AG09309 (cell line): ENCODE results near the gene TAS2R10.

Experiments
- DNase-seq: peaks from one replicate; pipeline ENCODE4 v3.0.0-alpha.2; 2010; ENCODE audit warnings: low read depth
- H3K4me3 ChIP-seq: 2 replicates; pipeline ENCODE4 v1.5.1; 2011; ENCODE audit warnings: mild to moderate bottlenecking, low read depth, low read length, moderate library complexity; ENCODE audit not compliant: control insufficient read depth
- TF ChIP-seq, protein P1 (sequence below): IDR thresholded peaks from 2 replicates; pipeline ENCODE4 v1.5.1; 2011; ENCODE audit warnings: mild to moderate bottlenecking, low read depth, low read length, inconsistent platforms; ENCODE audit not compliant: insufficient read depth, control insufficient read depth; ENCODE audit errors: missing control alignments

The TAS2R10 gene

GRCh38 chr12:10853776-10854175 lies 27.6 kb upstream of the TAS2R10 start:
- DNase-seq, result no peak
- TF ChIP-seq, protein P1, sequence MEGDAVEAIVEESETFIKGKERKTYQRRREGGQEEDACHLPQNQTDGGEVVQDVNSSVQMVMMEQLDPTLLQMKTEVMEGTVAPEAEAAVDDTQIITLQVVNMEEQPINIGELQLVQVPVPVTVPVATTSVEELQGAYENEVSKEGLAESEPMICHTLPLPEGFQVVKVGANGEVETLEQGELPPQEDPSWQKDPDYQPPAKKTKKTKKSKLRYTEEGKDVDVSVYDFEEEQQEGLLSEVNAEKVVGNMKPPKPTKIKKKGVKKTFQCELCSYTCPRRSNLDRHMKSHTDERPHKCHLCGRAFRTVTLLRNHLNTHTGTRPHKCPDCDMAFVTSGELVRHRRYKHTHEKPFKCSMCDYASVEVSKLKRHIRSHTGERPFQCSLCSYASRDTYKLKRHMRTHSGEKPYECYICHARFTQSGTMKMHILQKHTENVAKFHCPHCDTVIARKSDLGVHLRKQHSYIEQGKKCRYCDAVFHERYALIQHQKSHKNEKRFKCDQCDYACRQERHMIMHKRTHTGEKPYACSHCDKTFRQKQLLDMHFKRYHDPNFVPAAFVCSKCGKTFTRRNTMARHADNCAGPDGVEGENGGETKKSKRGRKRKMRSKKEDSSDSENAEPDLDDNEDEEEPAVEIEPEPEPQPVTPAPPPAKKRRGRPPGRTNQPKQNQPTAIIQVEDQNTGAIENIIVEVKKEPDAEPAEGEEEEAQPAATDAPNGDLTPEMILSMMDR, result no peak
- H3K4me3 ChIP-seq, result no peak overlapping the region

DNA sequence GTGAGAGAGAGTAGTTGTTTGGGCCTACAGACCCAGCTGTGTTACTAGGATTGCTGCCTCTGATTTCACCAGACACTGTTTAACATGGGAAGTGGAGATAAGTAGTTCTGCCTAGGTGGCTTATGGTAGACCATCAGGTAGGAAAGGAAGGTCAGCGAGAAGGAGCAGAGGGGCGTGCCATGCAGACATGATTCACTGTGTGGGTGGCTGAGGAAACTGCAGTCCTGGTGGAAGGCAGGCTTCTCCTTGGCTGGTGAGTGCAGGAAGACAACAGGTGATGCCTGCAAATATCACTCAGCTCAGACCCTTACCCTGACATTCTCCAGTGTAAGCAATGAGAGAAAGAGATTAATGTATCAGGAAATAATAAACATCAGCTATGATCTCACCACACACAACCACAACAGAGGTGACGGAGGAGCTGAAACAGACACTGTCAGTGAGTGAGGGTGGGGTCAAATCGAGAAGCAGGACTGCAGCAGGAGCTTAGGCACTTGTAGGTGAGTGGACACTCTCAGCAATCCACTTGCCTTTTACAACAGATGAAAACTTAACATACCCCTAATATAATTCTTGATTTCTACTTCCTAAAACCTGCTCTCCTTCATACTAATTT lies 25.2 kb upstream of the TAS2R10 start:
- TF ChIP-seq, protein P1, result no peak
- no peak overlapping the region for H3K4me3 ChIP-seq
- no peak for DNase-seq

DNA sequence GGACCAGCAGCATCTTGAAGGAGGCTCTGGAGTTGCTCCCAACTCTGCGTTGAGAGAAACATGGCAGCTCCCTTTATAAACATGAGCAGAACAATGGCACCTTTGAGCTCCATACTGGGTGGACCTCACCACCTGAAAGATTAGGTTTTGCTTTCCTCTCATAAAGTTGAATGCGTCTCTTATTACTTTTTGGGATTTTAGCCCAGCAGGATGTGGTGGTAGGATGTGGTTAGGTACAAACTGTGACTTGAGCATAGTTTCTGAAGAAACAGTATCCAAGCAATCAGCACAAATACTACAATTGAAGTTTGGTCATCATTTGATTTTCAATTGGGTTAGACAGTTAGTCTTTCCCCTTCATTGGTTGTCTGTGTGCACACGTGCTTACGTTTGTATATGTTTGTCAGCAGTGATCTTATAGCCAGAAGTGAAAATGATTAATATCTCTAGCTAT lies 23.3 kb upstream of the TAS2R10 start, which contains the start of gene PRR4:
PRR4 (minus strand) TSS at position 51 of the 454 bp plus-strand sequence; CDS start at position 13, 38 bp downstream.
- TF ChIP-seq, protein P1, result no peak
- H3K4me3 ChIP-seq, result no peak within 1 kb of the TSS
- no peak for DNase-seq

- DNase-seq, result no peak
- TF ChIP-seq, protein P1, result no peak
- H3K4me3 ChIP-seq, result no peak overlapping the region
These were observed 21.6 kb upstream of the TAS2R10 start for GRCh38 chr12:10847744-10848143.

DNA sequence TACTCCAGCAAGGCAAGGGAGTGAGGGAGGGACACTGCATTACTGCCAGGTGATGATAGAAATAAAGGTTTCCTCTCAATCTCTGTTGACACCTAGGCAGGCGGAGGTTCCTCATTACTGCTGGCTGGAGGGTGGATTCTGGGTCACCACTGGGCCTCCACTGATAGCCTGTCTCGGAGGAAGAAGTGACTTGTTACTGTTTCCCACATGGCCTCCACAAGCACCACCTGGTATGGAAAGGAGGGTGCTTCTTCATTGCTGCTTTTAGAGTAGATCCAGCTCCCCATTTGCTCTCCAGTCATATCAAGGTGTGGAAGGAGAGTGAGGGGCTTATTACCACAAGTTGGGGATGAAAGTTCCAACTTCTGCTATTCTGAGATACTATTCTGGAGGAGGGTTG lies 16.7 kb upstream of the TAS2R10 start:
- TF ChIP-seq, protein P1, result no peak
- no peak overlapping the region for H3K4me3 ChIP-seq
- DNase-seq, result no peak

DNA sequence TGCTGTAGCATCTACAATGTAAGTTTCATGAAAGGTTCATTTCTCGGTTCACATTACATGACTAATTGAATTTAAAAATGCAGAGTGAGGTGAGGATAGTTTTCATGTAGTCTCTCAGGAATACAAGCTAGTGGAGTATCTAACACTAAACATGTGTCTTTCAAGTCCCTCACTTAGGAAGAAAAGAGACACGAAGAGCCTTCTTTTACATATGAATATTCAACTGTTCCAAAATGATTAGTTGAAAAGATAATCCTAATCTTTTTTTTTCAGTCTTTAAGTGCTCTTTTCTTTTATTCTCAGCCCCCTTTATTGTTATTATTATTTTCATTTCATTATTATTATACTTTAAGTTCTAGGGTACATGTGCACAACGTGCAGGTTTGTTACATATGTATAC lies 12.3 kb upstream of the TAS2R10 start:
- TF ChIP-seq, protein P1, result no peak
- DNase-seq, result no peak

More for the DNA sequence above, 12.3 kb upstream of the TAS2R10 start:
- no peak overlapping the region for H3K4me3 ChIP-seq
